Upper lobe of right lung (tissue), 1 donor: Measurements from ENCODE around the gene RASGRP3. TPM values are rescaled to one million over a fixed set of nuclear protein-coding genes. Genes with fewer than 3 reads are reported as not detected.

Experiments used
- ATAC-seq: fragments of 200-7000 bp; cut with Tn5 transposase; one replicate; pipeline ENCODE4 v1.9.1; 2020; ENCODE audit warnings: mild to moderate bottlenecking, moderate library complexity
- DNase-seq: peaks from one replicate; pipeline ENCODE4 v3.0.0-alpha.2; 2020
- H3K27ac ChIP-seq: fragments of 200-600 bp; one replicate; pipeline ENCODE4 v1.8.0; 2022
- H3K27me3 ChIP-seq: fragments of 200-600 bp; one replicate; pipeline ENCODE4 v1.8.0; 2022; ENCODE audit warnings: mild to moderate bottlenecking
- H3K36me3 ChIP-seq: fragments of 200-600 bp; one replicate; pipeline ENCODE4 v1.8.0; 2022
- H3K4me1 ChIP-seq: fragments of 200-600 bp; one replicate; pipeline ENCODE4 v1.8.0; 2022
- H3K4me3 ChIP-seq: fragments of 200-600 bp; one replicate; pipeline ENCODE4 v1.8.0; 2022; ENCODE audit warnings: mild to moderate bottlenecking
- H3K9me3 ChIP-seq: fragments of 200-600 bp; one replicate; pipeline ENCODE4 v1.8.0; 2022
- CTCF ChIP-seq: fragments of 200-600 bp; IDR thresholded peaks from one replicate; pipeline ENCODE4 v1.8.0; 2022; ENCODE audit warnings: antibody characterized with exemption
- intact Hi-C: fragments of 100-400 bp; cut with DNase I; formaldehyde crosslinking; loops from one replicate; pipeline ENCODE4 v1.11.0; 2022
- total RNA-seq: library from RNA; stranded (reverse); fragmentation: NEBNext Ultra II Directional; extraction: Animal tissue kit (Norgen Biotek cat#: 25700); gene quantifications from one replicate; pipeline ENCODE4 v1.2.1, GENCODE V29; 2021
- donor health status: DM: no; HTN: yes; CAD: no; lungs with severe emphysema.

The RASGRP3 gene
- total RNA-seq, 1 donor from 2014 or later, result 13.6 TPM

GRCh38 chr2:33602201-33602830 lies 125.9 kb downstream of the RASGRP3 start:
- intact Hi-C loops, result no loop called here
- ATAC-seq, result no peak
- Histone ChIP-seq H3K27ac (no peak overlapping the region), H3K9me3 (no peaks in the 10 kb centered on the region), H3K27me3 (no peaks in the 10 kb centered on the region), H3K36me3 (no peaks in the 10 kb centered on the region), H3K4me3 (no peak overlapping the region), H3K4me1 (peaks cover 14% of the 10 kb centered on the region)
- no peak for DNase-seq
- no peak for TF ChIP-seq CTCF

- no peak overlapping the region for H3K27ac ChIP-seq
- H3K4me1 ChIP-seq, result peaks cover 3% of the 10 kb centered on the region
- no peak overlapping the region for H3K4me3 ChIP-seq
- TF ChIP-seq CTCF, result no peak
- DNase-seq, result no peak
- no peak for ATAC-seq
- H3K27me3 ChIP-seq, result no peaks in the 10 kb centered on the region
- H3K9me3 ChIP-seq, result no peaks in the 10 kb centered on the region
- H3K36me3 ChIP-seq, result no peaks in the 10 kb centered on the region
- intact Hi-C loops, result no loop called here
Measured at GRCh38 chr2:33603416-33603815, 127.0 kb downstream of the RASGRP3 start.

GRCh38 chr2:33605056-33605455 lies 128.6 kb downstream of the RASGRP3 start:
- Histone ChIP-seq H3K27me3 (no peaks in the 10 kb centered on the region), H3K4me1 (no peaks in the 10 kb centered on the region), H3K27ac (no peak overlapping the region), H3K4me3 (no peak overlapping the region), H3K36me3 (no peaks in the 10 kb centered on the region), H3K9me3 (no peaks in the 10 kb centered on the region)
- DNase-seq (no peak), ATAC-seq (no peak)
- no peak for TF ChIP-seq CTCF
- intact Hi-C loops, result no loop called here

GRCh38 chr2:33606100-33606499 lies 129.7 kb downstream of the RASGRP3 start:
- no peaks in the 10 kb centered on the region for H3K36me3 ChIP-seq
- no peak overlapping the region for H3K27ac ChIP-seq
- ATAC-seq (no peak), DNase-seq (no peak)
- intact Hi-C loops, result no loop called here
- H3K4me3 ChIP-seq, result no peak overlapping the region
- H3K27me3 ChIP-seq, result no peaks in the 10 kb centered on the region
- TF ChIP-seq CTCF, result no peak
- H3K9me3 ChIP-seq, result no peaks in the 10 kb centered on the region
- no peaks in the 10 kb centered on the region for H3K4me1 ChIP-seq

GRCh38 chr2:33606622-33607021 lies 130.2 kb downstream of the RASGRP3 start:
- intact Hi-C loops, result no loop called here
- no peaks in the 10 kb centered on the region for H3K4me1 ChIP-seq
- no peaks in the 10 kb centered on the region for H3K9me3 ChIP-seq
- no peak overlapping the region for H3K4me3 ChIP-seq
- H3K27ac ChIP-seq, result no peak overlapping the region
- H3K27me3 ChIP-seq, result no peaks in the 10 kb centered on the region
- ATAC-seq (no peak), DNase-seq (no peak)
- no peaks in the 10 kb centered on the region for H3K36me3 ChIP-seq
- no peak for TF ChIP-seq CTCF

- H3K27ac ChIP-seq, result no peak overlapping the region
- H3K9me3 ChIP-seq, result no peaks in the 10 kb centered on the region
- no peak for DNase-seq
- H3K36me3 ChIP-seq, result no peaks in the 10 kb centered on the region
- no peaks in the 10 kb centered on the region for H3K4me1 ChIP-seq
- ATAC-seq, result no peak
- H3K27me3 ChIP-seq, result no peaks in the 10 kb centered on the region
- intact Hi-C loops, result no loop called here
- no peak overlapping the region for H3K4me3 ChIP-seq
- no peak for TF ChIP-seq CTCF
Measured at GRCh38 chr2:33607251-33607721, 130.8 kb downstream of the RASGRP3 start.
